NCI-H1048 (cell line): ENCODE measurements around the gene BLOC1S3.

ENCODE experiments used
- DNase-seq: peaks from one replicate; lab custom pipeline; 2025; lab: John Stamatoyannopoulos, UW

The BLOC1S3 gene

DNA sequence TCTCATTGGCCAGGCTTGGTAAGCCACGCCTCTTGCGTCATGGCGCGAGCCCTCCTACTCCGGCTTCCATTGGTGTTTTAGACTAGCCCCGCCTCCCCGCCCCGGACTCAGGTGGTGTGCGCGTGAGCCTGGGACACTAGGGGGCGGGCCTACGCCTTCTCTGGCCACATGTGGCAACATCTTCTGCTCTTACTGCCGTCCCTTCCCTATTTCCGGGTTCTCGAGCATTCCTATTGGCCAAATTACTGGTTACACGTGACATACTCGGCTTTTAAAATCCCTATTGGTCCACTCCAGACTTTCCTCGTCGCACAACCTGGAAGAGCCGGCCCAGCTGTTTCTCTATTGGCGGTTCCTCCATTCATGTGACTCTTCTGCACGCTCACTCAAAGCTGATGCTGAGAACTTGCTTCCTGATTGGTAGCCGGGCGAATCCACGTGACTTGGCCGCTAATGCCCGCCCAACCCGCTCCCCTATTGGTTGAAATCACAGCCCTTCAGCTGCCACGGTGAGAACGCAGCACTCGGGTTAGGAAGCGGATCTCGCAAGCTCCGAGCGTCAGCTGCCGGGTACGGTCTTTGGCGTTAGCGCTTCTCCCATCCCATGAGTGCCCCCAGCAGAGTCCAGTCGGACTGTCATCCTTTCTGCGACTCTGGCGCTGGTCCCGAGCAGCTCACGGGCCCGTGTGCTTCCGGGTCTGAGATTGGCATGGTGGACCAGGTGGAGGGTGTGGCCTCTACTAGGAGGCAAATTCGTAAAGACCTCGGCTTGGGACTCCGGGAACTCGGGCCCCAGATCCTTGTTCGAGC is at the start of gene BLOC1S3:
TSS of gene BLOC1S3 (plus strand) at position 523 of the 810 bp plus-strand sequence. CDS start 513 bp downstream, outside the sequence.
- peak; percentile 100 for DNase-seq

DNA sequence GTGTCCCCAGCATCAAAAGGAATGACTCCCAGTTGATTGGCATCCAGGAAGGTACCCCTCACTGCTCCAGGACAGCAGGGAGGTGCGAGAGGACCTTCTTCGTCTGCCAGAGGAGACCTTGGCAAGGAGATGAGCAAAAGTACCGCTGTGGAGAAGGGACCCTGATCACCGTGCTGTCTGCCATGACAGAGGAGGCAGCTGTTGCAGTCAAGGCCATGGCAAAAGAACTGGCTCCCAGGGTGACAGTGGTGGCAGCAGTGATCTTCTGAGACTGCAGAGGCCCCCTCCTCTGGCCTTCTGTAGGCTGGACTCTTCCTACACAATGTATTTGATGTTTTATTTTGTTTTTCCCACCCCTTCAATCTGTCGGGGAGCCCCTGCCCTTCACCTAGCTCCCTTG is 49.8 kb upstream of the BLOC1S3 start:
- no peak for DNase-seq

GRCh38 chr19:45130236-45130635 is 48.3 kb upstream of the BLOC1S3 start:
- DNase-seq: no peak

DNA sequence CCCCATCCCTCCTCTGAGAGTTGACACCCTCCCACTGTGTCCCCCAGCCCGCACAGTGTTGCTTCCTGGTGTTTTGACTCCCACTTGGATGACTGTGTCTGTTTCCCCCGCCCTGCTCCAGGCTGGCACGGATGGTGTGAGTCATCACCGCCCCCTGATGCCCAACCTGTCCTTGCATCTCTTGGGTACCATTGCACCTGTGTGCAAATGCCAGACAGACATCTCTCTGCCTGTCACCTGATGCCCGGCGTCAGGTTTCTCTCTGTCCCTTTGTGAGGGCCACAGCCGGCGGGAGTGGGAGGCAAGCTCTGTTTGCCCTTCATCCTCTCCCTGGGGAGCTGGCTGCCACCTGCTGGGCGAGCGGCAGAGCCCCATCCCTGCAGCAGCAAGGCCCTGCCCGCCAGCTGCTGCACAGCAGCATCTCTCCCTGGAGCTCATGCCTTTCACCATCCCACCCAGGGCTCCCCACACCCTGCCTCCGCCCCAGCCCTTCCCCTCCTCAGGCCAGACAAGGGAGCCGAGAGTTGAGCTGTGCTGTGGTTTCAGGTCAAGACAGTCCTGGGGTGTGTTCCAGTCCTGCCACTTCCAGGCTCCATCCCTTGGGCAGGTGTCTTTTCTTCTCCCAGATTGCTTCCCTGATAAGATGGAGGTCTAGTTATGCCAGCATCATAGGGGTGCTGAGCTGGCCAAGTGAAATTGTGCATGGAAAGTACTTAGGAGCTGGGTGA is 47.5 kb upstream of the BLOC1S3 start:
- DNase-seq: no peak

GRCh38 chr19:45133661-45134060 is 44.9 kb upstream of the BLOC1S3 start:
- no peak for DNase-seq

DNA sequence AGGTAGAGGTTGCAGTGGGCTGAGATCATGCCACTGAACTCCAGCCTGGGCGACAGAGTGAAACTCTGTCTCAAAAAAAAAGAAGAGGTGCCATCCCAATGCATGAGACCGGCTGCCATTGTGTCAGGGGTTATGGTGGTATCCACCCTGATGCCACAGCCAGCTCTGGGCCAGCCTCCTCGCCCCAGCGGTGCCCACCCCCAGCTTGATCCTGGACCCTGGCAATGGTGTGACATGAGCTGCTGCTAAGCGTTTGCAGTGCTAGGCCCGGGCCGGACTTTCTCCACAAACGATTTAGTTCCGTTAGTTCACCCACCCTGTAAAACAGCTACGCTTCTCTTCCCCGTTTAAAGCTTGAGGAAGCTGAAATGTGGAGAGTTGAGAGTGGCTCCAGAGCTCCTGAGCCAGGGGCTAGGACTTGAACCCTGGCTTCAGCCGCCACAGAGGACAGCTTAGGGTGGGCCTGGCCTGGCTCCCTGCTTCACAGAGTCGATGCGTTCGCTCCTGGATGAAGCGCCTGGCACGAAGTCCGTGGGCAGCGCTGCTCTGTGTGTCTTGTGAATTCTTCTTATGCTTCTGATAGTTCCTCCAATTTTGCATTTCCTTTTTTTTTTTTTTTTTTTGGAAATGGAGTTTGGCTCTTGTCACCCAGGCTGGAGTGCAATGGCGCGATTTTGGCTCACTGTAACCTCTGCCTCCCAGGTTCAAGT is 43.3 kb upstream of the BLOC1S3 start:
- DNase-seq: no peak

GRCh38 chr19:45136507-45137178 is 41.9 kb upstream of the BLOC1S3 start:
- no peak for DNase-seq

GRCh38 chr19:45137179-45137761 is 41.3 kb upstream of the BLOC1S3 start:
- DNase-seq: no peak

- DNase-seq: no peak
Observed at GRCh38 chr19:45138303-45138751, 40.3 kb upstream of the BLOC1S3 start.

DNA sequence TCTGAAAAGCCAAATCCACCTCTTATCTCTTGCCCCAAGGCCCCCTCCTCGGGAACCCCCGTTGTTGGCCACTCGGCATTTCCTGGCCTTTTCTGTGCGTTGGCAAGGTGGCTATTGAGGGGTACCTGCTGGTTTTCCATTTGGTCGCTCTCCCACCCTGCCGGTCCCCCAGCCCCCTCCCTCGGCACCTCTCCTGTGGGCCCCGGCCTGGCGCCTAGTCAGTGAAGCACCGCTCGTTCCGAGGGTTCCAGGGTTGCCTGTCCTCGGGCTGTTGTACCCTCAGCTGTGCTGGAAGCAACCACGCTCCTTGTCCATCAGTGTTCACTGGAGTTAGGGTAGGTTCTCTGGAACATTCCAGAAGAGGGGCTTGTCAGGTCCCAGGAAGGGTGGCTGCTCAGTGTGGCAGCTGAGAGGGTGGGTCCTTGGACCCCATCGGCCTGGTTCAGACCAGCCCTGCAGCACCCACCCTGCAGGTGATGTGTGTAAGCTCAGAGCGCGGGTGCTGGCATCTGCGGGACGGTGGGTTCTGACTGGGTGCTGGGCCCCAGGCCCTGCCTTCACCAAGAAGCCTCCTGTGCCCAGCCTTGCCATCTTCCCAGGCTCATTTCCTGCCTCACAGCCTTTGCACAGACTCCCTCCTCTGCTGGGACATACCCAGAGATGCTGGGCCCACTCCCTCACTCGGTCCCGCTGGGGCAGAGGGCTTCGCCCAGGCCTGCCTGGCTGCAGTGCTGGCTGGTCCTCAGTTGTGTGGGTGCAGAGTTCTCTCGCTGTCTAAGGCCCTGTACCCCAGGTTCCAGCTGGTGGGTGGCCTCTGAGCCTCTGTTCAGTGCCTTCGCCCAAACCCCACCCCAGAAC is 39.1 kb upstream of the BLOC1S3 start:
- no peak for DNase-seq

DNA sequence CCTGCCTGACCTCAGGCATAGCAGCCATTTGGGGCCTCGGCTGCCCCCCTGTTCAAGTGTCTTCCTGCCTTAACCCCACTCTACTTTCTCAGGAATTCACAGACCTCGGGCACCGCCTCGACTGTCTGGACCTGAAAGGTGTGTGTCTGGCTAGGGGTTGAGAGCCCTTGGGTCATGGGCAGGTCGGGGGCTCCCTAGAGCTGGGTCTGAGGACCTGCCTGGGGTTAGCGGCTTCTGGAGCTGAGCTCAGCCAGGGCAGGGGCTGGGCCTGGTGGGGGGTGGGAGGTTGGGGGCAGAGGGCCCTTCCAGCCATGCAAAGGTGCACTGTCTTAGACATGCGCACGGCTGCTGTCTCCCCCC is 38.5 kb upstream of the BLOC1S3 start:
- no peak for DNase-seq

DNA sequence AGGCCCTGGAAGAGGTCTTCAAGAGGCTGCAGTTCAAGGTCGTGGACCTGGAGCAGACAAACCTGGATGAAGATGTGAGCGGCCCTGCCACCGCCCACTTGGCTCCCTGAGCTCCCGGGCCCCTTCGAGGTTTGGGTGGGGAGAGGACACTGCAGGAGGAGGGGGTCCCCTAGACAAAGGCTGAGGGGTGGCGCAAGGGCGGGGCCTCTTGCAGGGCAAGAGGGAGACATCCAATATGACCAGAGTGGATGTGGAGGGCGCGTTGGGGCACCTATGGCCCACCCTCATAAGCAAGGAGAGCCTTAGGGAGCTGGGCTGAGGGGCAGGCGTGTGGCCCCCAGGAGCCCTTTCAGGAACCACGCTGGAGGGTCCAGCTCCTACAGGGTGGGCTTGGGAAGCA is 38.1 kb upstream of the BLOC1S3 start:
- no peak for DNase-seq

DNA sequence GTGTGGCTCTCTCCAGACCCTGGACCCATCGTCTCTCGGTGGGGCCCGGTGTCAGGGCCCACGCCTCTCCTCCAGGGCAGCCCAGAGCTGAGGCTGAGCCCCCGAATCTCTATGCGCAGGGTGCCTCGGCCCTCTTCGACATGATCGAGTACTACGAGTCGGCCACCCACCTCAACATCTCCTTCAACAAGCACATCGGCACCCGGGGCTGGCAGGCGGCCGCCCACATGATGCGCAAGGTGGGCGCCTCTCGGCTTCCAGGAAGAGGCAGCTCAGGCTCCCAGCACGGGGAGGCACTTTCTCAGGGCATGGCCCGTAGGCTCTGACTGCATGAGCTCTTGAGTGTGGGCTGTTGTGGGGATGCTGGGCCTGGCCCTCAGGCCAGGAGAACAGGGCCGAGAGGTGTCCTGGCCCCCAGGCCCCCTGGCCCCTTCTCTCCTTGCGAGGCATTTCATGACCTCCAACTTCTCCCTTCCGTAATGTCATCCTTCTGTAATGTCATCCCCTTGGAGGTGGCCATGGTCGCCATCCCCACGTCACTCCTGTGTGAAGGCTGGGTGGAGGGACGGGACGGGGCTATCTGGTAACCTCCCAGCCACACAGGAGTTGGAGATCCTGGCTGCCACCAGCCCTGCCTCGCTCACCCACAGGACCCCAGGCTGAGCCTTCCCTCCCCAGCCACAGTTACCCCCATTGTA is 37.2 kb upstream of the BLOC1S3 start:
- DNase-seq: no peak

DNA sequence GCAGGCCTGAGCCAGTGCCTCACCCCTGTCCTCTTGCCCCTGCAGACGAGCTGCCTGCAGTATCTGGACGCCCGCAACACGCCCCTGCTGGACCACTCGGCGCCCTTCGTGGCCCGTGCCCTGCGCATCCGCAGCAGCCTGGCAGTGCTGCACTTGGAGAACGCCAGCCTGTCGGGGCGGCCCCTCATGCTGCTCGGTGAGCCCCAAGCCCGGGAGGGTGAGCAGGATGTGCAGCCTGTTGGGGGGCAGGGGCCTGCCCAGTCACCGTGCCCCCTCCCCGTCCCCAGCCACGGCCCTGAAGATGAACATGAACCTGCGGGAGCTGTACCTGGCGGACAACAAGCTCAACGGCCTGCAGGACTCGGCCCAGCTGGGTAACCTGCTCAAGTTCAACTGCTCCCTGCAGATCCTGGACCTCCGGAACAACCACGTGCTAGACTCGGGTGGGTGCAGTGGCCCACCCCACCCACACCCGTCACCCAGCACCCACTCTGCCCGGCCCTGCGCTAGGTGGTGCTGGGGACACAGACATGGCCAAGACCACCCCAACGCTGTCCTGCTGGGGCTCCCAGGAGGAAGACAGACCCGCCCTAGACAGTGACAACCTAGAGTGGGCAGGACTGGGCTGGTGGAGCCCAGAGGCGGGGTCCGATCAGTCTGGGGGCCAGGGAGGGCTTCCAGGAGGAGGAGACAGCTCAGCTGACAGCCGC is 36.4 kb upstream of the BLOC1S3 start:
- DNase-seq: no peak

- DNase-seq: no peak
Observed at GRCh38 chr19:45142726-45143110, 35.9 kb upstream of the BLOC1S3 start.

GRCh38 chr19:45144431-45145269 is 33.9 kb upstream of the BLOC1S3 start:
- DNase-seq: no peak

GRCh38 chr19:45145270-45146189 is 33.1 kb upstream of the BLOC1S3 start:
- no peak for DNase-seq

DNA sequence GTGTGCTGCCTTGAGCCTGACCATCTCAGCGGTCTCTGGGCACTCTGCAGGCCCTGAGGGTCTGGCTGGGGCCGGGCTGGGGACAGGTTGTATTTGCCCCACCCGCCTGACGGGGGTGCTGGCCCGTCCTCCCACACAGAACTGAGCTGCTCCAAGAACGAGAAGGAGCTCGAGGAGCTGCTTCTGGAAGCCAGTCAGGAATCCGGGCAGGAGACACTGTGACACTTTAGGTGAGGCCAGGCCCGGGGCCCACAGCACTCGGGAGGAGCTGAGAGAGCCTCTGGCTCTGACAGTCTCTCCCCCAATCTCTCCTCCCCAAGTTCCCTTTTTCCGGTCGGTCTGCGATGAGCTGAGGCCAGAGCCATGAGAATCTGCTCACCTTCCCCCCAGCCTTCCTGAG is 32.3 kb upstream of the BLOC1S3 start:
- DNase-seq: no peak
